Vagina (tissue), 2 donors: ENCODE data around the gene ZNF318. TPM values are rescaled to one million over a fixed set of nuclear protein-coding genes. Genes with fewer than 3 reads are reported as not detected.

Experiments used
- DNase-seq, 2 donors: peaks; one replicate each; pipeline ENCODE4 v3.0.0-alpha.2; 2017; ENCODE audit errors: extremely low spot score in 2 of 2
- H3K27ac ChIP-seq: fragments of 200-600 bp; sonication (generic); one replicate; pipeline ENCODE4 v1.5.1; 2019
- H3K27me3 ChIP-seq: fragments of 200-600 bp; sonication (generic); one replicate; pipeline ENCODE4 v1.5.1; 2019
- H3K36me3 ChIP-seq, 2 donors: fragments of 200-600 bp; sonication (generic); one replicate each; pipeline ENCODE4 v1.5.1; 2017 to 2019
- H3K4me1 ChIP-seq: fragments of 200-600 bp; sonication (generic); one replicate; pipeline ENCODE4 v1.5.1; 2019
- H3K4me3 ChIP-seq, 2 donors: fragments of 200-600 bp; sonication (generic); 1 replicate in 1 of 2; 2 replicates in 1 of 2; pipeline ENCODE4 v1.5.1; 2016 to 2019
- H3K9me3 ChIP-seq: fragments of 200-600 bp; sonication (generic); one replicate; pipeline ENCODE4 v1.5.1; 2019
- CTCF ChIP-seq, 3 experiments: fragments of 450-650 bp in 2 of 3; fragments of 200-600 bp in 1 of 3; sonication (generic) in 1 of 3; IDR thresholded peaks; one replicate each; pipeline ENCODE4 v1.5.1; 2017 to 2019; ENCODE audit warnings: antibody characterized with exemption in 3 of 3, mild to moderate bottlenecking in 2 of 3, moderate library complexity in 2 of 3
- POLR2A ChIP-seq, 2 donors: fragments of 450-650 bp; IDR thresholded peaks; one replicate each; pipeline ENCODE4 v1.6.1; 2017; ENCODE audit warnings: antibody characterized with exemption in 2 of 2, mild to moderate bottlenecking in 2 of 2, moderate library complexity in 2 of 2
- POLR2AphosphoS5 ChIP-seq, 2 donors: sonication (generic); formaldehyde crosslinking; IDR thresholded peaks; one replicate each; pipeline ENCODE4 v1.9.0; 2017; ENCODE audit warnings: antibody characterized with exemption in 2 of 2, mild to moderate bottlenecking in 2 of 2, low read depth in 1 of 2; ENCODE audit not compliant: insufficient read depth in 1 of 2
- intact Hi-C: fragments of 100-400 bp; cut with DNase I; formaldehyde crosslinking; loops from one replicate; pipeline ENCODE4 v1.15.1; 2023
- small RNA-seq: library from RNA; depleted of rRNA; stranded (forward); fragments of <200 nt; gene quantifications from one replicate; pipeline ENCODE3, GENCODE V24; 2016
- total RNA-seq: library from RNA; depleted of rRNA; stranded (reverse); fragments of >200 nt; gene quantifications from one replicate; pipeline ENCODE4 v1.2.3, GENCODE V29; 2016

ZNF318 gene
- total RNA-seq, 1 donor from 2014 or later = 17.2 TPM

DNA sequence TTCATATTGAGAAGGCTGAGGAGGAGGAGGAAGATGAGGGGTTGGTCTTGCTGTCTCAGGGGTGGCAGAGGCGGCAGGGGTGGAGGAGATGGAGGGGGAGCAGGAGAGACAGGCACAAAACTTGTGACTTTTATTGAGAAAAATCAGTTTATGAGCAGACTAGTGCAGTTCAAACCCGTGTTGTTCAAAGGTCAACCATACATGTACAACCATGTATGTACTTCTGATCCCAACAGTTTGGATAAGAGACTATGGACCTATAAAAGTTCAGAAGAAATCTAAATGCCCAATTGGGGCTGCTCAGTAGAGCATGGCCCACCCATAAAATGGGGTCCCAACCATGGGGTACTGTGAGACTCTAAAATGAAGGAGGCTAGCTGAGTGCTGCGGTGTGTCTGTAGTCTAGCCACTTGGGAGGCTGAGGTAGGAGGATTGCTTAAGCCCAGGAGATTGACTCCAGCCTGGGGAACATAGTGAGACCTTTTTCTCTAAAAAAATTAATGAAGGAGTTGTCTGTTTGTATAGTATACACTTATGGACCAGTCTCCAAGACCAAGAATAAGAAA lies 79.0 kb downstream of the ZNF318 start:
- no peak for DNase-seq
- Histone ChIP-seq H3K4me1 (no peaks in the 10 kb centered on the region), H3K27me3 (no peaks in the 10 kb centered on the region), H3K27ac (no peak overlapping the region), H3K9me3 (no peaks in the 10 kb centered on the region), H3K4me3 (no peak overlapping the region), H3K36me3 (no peaks in the 10 kb centered on the region)
- intact Hi-C loops = no loop called here
- TF ChIP-seq POLR2A (IDR thresholded peaks at IDR 0.05) = no peak
- no peak for TF ChIP-seq CTCF (IDR thresholded peaks at IDR 0.05)
- no peak for TF ChIP-seq POLR2AphosphoS5 (IDR thresholded peaks at IDR 0.05; ENCODE audit: insufficient read depth in 1 of 2, low read depth in 1 of 2)

- intact Hi-C loops = no loop called here
Observed at GRCh38 chr6:43287717-43288679, 81.4 kb downstream of the ZNF318 start.

DNA sequence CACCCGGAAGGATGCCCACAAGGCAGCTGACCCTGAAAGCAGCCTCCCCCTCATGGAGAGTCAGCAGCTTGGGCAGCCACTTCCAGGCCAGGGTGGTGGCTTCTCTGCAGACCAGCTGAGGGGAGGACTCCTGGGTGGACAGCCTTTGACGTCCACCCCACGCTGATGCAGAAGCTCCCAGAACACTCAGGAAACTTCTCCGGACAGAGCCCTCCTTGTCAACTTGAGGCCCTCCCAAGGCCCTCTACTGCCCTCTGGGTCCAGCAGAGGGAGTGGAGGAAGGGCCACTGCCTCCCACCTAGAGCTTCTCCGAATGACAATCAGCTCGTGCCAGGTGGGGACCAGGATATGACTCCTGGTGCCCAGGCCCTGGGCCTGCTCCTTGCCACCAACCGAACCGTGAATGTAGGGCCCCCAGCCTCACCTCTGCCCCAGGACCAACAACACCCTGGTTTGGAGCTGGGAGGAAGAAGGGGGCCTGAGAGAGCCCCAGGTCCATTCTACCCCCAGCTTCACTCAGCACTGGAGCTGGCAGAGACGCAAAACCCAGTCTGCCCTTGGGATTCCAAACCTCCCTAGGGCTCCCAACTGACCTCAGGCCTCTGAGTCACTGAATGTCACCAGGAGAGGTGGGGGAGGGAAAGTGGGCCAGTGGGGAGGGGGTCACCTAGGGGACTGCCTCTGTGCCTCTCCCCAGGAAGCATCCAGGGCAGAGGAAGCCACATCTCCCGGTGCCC lies 82.3 kb downstream of the ZNF318 start:
- intact Hi-C loops = no loop called here
- no peak overlapping the region for H3K4me3 ChIP-seq
- H3K27me3 ChIP-seq = no peaks in the 10 kb centered on the region
- no peak overlapping the region for H3K27ac ChIP-seq
- TF ChIP-seq POLR2A (IDR thresholded peaks at IDR 0.05) = no peak
- TF ChIP-seq CTCF (IDR thresholded peaks at IDR 0.05) = no peak
- TF ChIP-seq POLR2AphosphoS5 (IDR thresholded peaks at IDR 0.05; ENCODE audit: insufficient read depth in 1 of 2, low read depth in 1 of 2) = no peak
- H3K4me1 ChIP-seq = no peaks in the 10 kb centered on the region
- DNase-seq = no peak
- no peaks in the 10 kb centered on the region for H3K36me3 ChIP-seq
- no peaks in the 10 kb centered on the region for H3K9me3 ChIP-seq

More at GRCh38 chr6:43287717-43288679, 81.4 kb downstream of the ZNF318 start:
- no peak for DNase-seq
- no peak overlapping the region for H3K27ac ChIP-seq
- TF ChIP-seq CTCF (IDR thresholded peaks at IDR 0.05) (no peak), POLR2AphosphoS5 (IDR thresholded peaks at IDR 0.05; ENCODE audit: insufficient read depth in 1 of 2, low read depth in 1 of 2) (no peak), POLR2A (IDR thresholded peaks at IDR 0.05) (no peak)
- H3K4me1 ChIP-seq = no peaks in the 10 kb centered on the region
- H3K27me3 ChIP-seq = no peaks in the 10 kb centered on the region
- H3K9me3 ChIP-seq = no peaks in the 10 kb centered on the region
- no peaks in the 10 kb centered on the region for H3K36me3 ChIP-seq
- H3K4me3 ChIP-seq = no peak overlapping the region

DNA sequence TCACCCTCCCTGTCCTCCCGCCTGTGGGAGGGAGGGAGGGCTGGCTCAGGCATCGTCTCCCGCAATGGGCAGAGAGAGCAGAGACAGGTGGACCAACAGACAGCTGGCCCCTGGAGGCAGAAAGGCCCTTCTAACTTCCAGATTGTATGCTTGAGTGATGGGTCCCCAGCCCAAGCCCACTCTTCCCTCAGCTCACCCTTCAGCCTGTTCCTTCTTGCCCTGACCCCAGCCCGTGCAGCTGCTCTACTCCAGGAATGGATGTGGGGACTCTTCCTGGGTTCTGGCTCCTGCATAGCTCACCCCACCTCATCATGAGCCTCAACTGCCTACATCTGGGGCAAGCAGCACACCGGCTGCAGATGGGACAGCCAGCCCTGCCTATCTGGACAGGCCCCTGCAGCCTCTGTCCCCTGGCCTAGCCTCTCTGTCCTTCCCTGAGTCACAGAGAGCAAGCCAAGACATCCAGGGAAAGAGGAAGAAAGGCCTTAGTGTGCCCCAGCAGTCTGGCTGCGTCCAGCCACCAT lies 82.9 kb downstream of the ZNF318 start:
- no peaks in the 10 kb centered on the region for H3K27me3 ChIP-seq
- H3K9me3 ChIP-seq = no peaks in the 10 kb centered on the region
- intact Hi-C loops = no loop called here
- no peaks in the 10 kb centered on the region for H3K36me3 ChIP-seq
- no peak for DNase-seq
- no peak overlapping the region for H3K4me3 ChIP-seq
- TF ChIP-seq POLR2A (IDR thresholded peaks at IDR 0.05) = no peak
- no peak for TF ChIP-seq CTCF (IDR thresholded peaks at IDR 0.05)
- TF ChIP-seq POLR2AphosphoS5 (IDR thresholded peaks at IDR 0.05; ENCODE audit: insufficient read depth in 1 of 2, low read depth in 1 of 2) = no peak
- no peaks in the 10 kb centered on the region for H3K4me1 ChIP-seq
- no peak overlapping the region for H3K27ac ChIP-seq

Small RNA genes lying within 50 kb of the gene (small RNA-seq; reads per million reads assigned to genes)
- gene AL590383.1 (not detected), gene RPL12P47 (not detected)

Other genes starting within 250 kb of the ZNF318 start
- gene SRF, start 198.4 kb downstream of the ZNF318 start, total RNA-seq = 28.2 TPM
- gene CUL9, start 187.5 kb downstream of the ZNF318 start, total RNA-seq = 49.1 TPM
- 61.9 TPM for gene DNPH1, start 140.2 kb downstream of the ZNF318 start, total RNA-seq
- not detected for gene TTBK1, start 126.2 kb downstream of the ZNF318 start, total RNA-seq
- gene SLC22A7, start 71.4 kb downstream of the ZNF318 start, total RNA-seq = not detected
- gene CRIP3, start 60.8 kb downstream of the ZNF318 start, total RNA-seq = not detected
- 22.8 TPM for gene ABCC10, start 57.9 kb upstream of the ZNF318 start, total RNA-seq
- gene DLK2, start 85.9 kb upstream of the ZNF318 start, total RNA-seq = 3.9 TPM
- gene TJAP1, start 107.9 kb upstream of the ZNF318 start, total RNA-seq = 27.5 TPM
- not detected for gene LRRC73, start 140.7 kb upstream of the ZNF318 start, total RNA-seq
- 80.0 TPM for gene YIPF3, start 147.3 kb upstream of the ZNF318 start, total RNA-seq
- gene POLR1C, start 147.4 kb upstream of the ZNF318 start, total RNA-seq = 34.1 TPM
- gene XPO5, start 206.4 kb upstream of the ZNF318 start, total RNA-seq = 24.3 TPM
- 11.3 TPM for gene POLH, start 206.5 kb upstream of the ZNF318 start, total RNA-seq